PC-9 (cell line): ENCODE measurements around the gene LZTFL1. TPM values are rescaled to one million over a fixed set of nuclear protein-coding genes. Genes with fewer than 3 reads are reported as not detected.

ENCODE experiments used
- BruUV-seq: library from RNA; stranded (reverse); fragments of 400-500 nt; replicated peaks from 2 replicates; lab custom pipeline; 2021; lab: Mats Ljungman, UMichigan
- CTCF ChIA-PET: fragments of 300-600 bp; sonication (Branson Sonifier 250); formaldehyde crosslinking; loops from one replicate; lab custom pipeline; 2022; ENCODE audit warnings: antibody characterized with exemption; lab: Charles Lee
- POLR2A ChIA-PET: fragments of 300-600 bp; sonication (Branson Sonifier 250); formaldehyde crosslinking; loops from one replicate; lab custom pipeline; 2022; ENCODE audit warnings: antibody characterized with exemption; ENCODE audit not compliant: unreplicated experiment; lab: Charles Lee
- DNase-seq, 2 experiments: peaks; one replicate each; pipeline versions ENCODE4 v3.0.0 to v3.0.0-alpha.2; 2015 to 2022; ENCODE audit warnings: mixed read lengths in 1 of 2
- H2AFZ ChIP-seq: fragments of 200-600 bp; sonication (generic); 2 replicates; pipeline ENCODE4 v1.8.1; 2017; ENCODE audit warnings: antibody characterized with exemption
- H3F3A ChIP-seq: fragments of 200-600 bp; sonication (generic); 2 replicates; pipeline ENCODE4 v1.8.1; 2017; ENCODE audit warnings: antibody characterized with exemption, mild to moderate bottlenecking, low read depth; ENCODE audit not compliant: insufficient read depth
- H3K27ac ChIP-seq: fragments of 200-600 bp; sonication (generic); 2 replicates; pipeline ENCODE4 v1.6.1; 2016; ENCODE audit warnings: mixed run types
- H3K27me3 ChIP-seq: fragments of 200-600 bp; sonication (generic); 2 replicates; pipeline ENCODE4 v1.6.1; 2016; ENCODE audit warnings: low read depth, mixed run types; ENCODE audit not compliant: insufficient read depth
- H3K36me3 ChIP-seq: fragments of 200-600 bp; sonication (generic); 2 replicates; pipeline ENCODE4 v1.6.1; 2016; ENCODE audit warnings: low read depth, mixed run types
- H3K4me1 ChIP-seq: fragments of 200-600 bp; sonication (generic); replicated peaks from 2 replicates; pipeline ENCODE4 v1.6.1; 2016; ENCODE audit warnings: mixed run types; ENCODE audit not compliant: insufficient read depth
- H3K4me2 ChIP-seq: fragments of 200-600 bp; sonication (generic); 2 replicates; pipeline ENCODE4 v1.6.1; 2017; ENCODE audit warnings: mixed run types
- H3K4me3 ChIP-seq: fragments of 200-600 bp; sonication (generic); 2 replicates; pipeline ENCODE4 v1.6.1; 2016; ENCODE audit warnings: mixed run types
- H3K79me2 ChIP-seq: fragments of 200-600 bp; sonication (generic); 2 replicates; pipeline ENCODE4 v1.6.1; 2017; ENCODE audit warnings: low read depth, mixed run types
- H3K9me2 ChIP-seq: fragments of 200-600 bp; sonication (generic); 2 replicates; pipeline ENCODE4 v1.8.1; 2017; ENCODE audit warnings: mild to moderate bottlenecking; ENCODE audit not compliant: insufficient read depth
- H3K9me3 ChIP-seq: fragments of 200-600 bp; sonication (generic); 2 replicates; pipeline ENCODE4 v1.8.1; 2016; ENCODE audit warnings: low read depth; ENCODE audit not compliant: insufficient read depth
- H4K20me1 ChIP-seq: fragments of 200-600 bp; sonication (generic); 2 replicates; pipeline ENCODE4 v1.8.1; 2017; ENCODE audit not compliant: insufficient read depth
- CTCF ChIP-seq: fragments of 200-600 bp; sonication (generic); conservative IDR thresholded peaks from 2 replicates; pipeline ENCODE4 v1.6.1; 2017; ENCODE audit warnings: mixed run types, antibody characterized with exemption, mild to moderate bottlenecking, moderate library complexity
- EZH2 ChIP-seq: fragments of 200-600 bp; sonication (generic); IDR thresholded peaks from 2 replicates; pipeline ENCODE4 v1.8.0; 2017; ENCODE audit warnings: antibody characterized with exemption, low read depth
- intact Hi-C: fragments of 100-400 bp; cut with micrococcal nuclease; formaldehyde crosslinking; loops from one replicate; pipeline ENCODE4 v1.10.0; 2022; ENCODE audit not compliant: unreplicated experiment
- total RNA-seq: library from RNA; stranded (reverse); gene quantifications from 2 replicates; pipeline ENCODE4 v1.2.3, GENCODE V29; 2021

The LZTFL1 gene
- total RNA-seq, 1 experiment from 2014 or later: 39.2 TPM

- Histone ChIP-seq H3K27me3 (no peaks in the 10 kb centered on the region), H3K9me3 (no peaks in the 10 kb centered on the region), H3K4me1 (peaks cover 8% of the 10 kb centered on the region; the same call in 1 of the 2 replicates), H3K9me2 (no peaks in the 10 kb centered on the region), H3K36me3 (no peaks in the 10 kb centered on the region), H2AFZ (no peak overlapping the region), H3K4me2 (no peak overlapping the region), H3K27ac (no peak overlapping the region), H4K20me1 (no peaks in the 10 kb centered on the region), H3F3A (peaks cover 7% of the 10 kb centered on the region; the same call in 1 of the 2 replicates), H3K4me3 (no peak overlapping the region), H3K79me2 (no peaks in the 10 kb centered on the region)
- DNase-seq: no peak
- CTCF ChIA-PET: no interaction called here
- BruUV-seq: no TSS peak
- no peak for TF ChIP-seq CTCF
- POLR2A ChIA-PET: no interaction called here
- intact Hi-C loops: no loop called here
Observed at GRCh38 chr3:45794177-45794560, 47.8 kb downstream of the LZTFL1 start.

GRCh38 chr3:45793482-45794176, 48.3 kb downstream of the LZTFL1 start:
- H2AFZ ChIP-seq: no peak overlapping the region
- CTCF ChIA-PET: no interaction called here
- H3K27ac ChIP-seq: no peak overlapping the region

GRCh38 chr3:45792516-45793172, 49.3 kb downstream of the LZTFL1 start:
- ChIA-PET CTCF (no interaction called here), POLR2A (interaction anchor here (0.6 kb wide), 1 partner anchor 14 kb away, joined by 4 read pairs; no protein-coding TSS in a partner anchor)
- H3K4me1 ChIP-seq: peaks cover 8% of the 10 kb centered on the region; the same call in 1 of the 2 replicates
- H3K9me2 ChIP-seq: no peaks in the 10 kb centered on the region
- H3K4me3 ChIP-seq: no peak overlapping the region
- no peaks in the 10 kb centered on the region for H3K9me3 ChIP-seq
- H3K27me3 ChIP-seq: no peaks in the 10 kb centered on the region
- no peak overlapping the region for H3K27ac ChIP-seq
- H3F3A ChIP-seq: peaks cover 7% of the 10 kb centered on the region; the same call in 1 of the 2 replicates
- no peaks in the 10 kb centered on the region for H3K79me2 ChIP-seq
- TF ChIP-seq CTCF (no peak), EZH2 (no peak)
- no peak overlapping the region for H2AFZ ChIP-seq
- H3K36me3 ChIP-seq: no peaks in the 10 kb centered on the region
- BruUV-seq: no TSS peak
- H3K4me2 ChIP-seq: no peak overlapping the region
- H4K20me1 ChIP-seq: no peaks in the 10 kb centered on the region
- intact Hi-C loops: no loop called here
- DNase-seq: no peak

More at GRCh38 chr3:45793482-45794176, 48.3 kb downstream of the LZTFL1 start:
- POLR2A ChIA-PET: interaction anchor here (0.6 to 0.7 kb wide), 2 partner anchors 13 to 202 kb away, joined by 4 read pairs; no protein-coding TSS in a partner anchor
- Histone ChIP-seq H3K79me2 (no peaks in the 10 kb centered on the region), H3K4me2 (peak overlapping the region; percentile 4), H3F3A (peaks cover 7% of the 10 kb centered on the region; the same call in 1 of the 2 replicates), H4K20me1 (no peaks in the 10 kb centered on the region), H3K27me3 (no peaks in the 10 kb centered on the region), H3K9me2 (no peaks in the 10 kb centered on the region), H3K9me3 (no peaks in the 10 kb centered on the region), H3K4me3 (no peak overlapping the region), H3K36me3 (no peaks in the 10 kb centered on the region), H3K4me1 (peaks cover 8% of the 10 kb centered on the region; the same call in 1 of the 2 replicates)
- intact Hi-C loops: no loop called here
- no TSS peak for BruUV-seq
- TF ChIP-seq CTCF: no peak
- no peak for TF ChIP-seq EZH2
- DNase-seq: peak in 1 of 2 experiments; percentile 64
